ENCODE data around the gene INHA.

Gene INHA

GRCh38 chr2:219613461-219614070 is 41.5 kb downstream of the INHA start:
- DNase-seq = no peak

DNA sequence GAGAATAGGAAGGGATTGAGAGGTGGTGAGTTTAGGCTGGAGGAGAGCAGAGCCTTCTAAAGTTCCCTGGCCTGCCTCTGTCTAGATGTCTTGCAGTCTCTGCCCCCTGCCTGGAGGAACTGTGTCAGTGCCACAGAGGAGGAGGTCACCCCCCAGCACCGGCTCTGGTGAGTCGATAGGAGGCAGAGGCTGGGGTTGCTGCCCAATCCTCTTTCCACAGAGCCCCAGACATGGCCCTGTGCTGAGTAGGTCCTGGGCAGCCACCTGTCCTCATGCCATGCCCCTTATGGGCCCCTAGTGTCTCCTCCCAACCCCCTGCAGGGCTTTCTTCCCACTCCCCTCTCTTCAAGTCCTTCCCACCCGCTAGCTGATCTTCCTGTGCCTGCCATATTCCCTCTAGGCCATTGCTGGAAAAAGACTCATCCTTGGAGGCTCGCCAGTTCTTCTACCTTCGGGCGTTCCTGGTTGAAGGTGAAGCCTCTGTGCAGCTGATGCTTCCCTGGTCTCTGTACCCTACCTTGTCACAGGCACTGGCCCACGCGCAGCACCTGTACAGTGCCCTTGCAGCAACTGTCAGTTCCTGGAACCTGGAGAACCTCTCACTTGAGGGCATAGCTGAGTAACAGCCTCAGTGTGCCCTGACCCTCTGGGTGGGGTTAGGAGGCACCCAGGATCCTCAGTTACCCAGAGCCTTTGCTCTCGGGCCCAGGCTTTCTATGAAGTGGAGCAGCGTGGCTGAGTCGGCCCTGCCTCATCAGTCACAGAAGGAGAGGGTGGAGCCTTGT is 42.2 kb downstream of the INHA start:
- no peak for DNase-seq

- DNase-seq = no peak
Observed at GRCh38 chr2:219615036-219615435, 42.9 kb downstream of the INHA start.

DNA sequence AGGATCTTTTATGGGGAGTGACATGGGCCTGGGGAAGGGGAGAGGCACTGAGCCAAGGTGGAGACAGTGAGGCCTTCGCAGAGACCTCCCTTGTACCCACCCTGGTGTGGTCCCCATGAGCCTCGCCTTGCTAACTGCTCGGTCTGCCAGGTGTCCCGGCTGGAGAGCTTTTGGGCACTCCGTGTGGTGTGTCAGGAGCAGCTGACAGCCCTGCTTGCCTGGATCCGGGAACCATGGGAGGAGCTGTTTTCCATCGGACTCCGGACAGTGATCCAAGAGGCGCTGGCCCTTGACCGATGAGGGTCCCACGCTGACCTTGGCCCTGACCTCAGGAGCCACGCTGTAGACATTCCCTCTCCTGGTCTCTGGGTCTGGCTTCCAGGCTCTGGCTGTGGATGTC is 43.8 kb downstream of the INHA start:
- DNase-seq = no peak

GRCh38 chr2:219616550-219616949 is 44.4 kb downstream of the INHA start:
- DNase-seq = no peak

- DNase-seq = no peak
Observed at GRCh38 chr2:219618733-219619122, 46.6 kb downstream of the INHA start.

DNA sequence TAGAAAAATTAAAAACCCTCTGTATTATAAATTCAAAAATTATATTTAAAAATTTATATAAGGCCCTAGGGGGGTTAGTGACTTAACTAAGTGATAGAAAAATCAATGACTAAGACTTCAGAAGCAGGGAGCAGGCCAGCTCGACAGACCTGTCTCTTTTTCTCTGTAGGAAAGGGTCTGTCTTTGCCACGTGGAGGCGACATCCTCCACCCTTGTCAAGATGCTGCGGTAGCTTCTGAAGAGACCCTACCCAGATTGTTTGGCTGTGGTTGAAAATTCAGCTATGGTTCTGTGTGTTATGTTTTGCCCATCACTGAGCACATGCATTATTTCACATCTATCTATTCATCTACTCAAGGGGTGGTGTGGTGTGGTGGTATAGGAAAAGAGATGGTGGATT is 47.1 kb downstream of the INHA start:
- no peak for DNase-seq

GRCh38 chr2:219620546-219620945 is 48.4 kb downstream of the INHA start:
- no peak for DNase-seq

DNA sequence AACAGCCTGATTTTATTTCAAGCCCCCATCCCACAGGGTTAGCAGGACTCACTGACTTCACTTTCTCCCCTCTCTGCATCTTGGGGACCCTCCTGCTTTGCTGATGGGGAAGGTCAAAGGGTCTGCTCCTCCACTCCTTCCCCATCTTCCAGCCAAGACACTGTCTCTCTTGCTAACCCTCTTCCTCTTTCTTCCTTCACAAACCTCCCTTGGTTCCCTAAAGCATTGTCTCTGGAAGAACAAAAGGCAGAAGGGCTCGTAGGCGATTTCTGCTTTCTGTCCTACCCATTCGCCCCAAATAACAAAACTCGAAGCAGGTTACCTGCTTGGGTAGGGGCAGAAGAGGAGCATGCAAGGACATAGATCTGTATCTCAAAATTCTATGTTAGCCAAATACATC is 49.8 kb downstream of the INHA start:
- DNase-seq = no peak

GRCh38 chr2:219622472-219622871 is 50.4 kb downstream of the INHA start:
- DNase-seq = no peak

DNA sequence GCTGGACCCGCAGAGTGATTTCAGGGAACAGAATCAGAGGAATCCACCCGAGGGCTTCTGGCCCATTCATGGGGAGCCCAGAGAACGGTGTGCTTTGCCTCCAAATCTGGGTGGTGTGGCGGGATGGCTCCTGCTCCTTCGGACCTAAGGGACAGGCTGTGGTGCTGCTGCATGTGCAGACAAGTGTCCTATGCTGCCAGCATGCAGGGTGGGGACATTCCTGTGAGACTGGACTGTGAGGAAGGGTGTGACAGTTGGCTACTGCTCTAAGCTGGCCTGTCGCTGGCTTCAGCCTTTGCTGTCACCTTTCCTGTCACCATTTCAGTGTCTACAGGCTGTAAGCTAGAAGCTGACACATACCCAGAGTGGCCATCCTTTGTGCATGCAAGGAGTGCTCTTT is 52.5 kb downstream of the INHA start:
- DNase-seq = no peak

GRCh38 chr2:219625179-219625578 is 53.1 kb downstream of the INHA start:
- DNase-seq = no peak

Measured in femur (tissue), 1 donor.